ENCODE data around the gene UBE2D1. TPM values are rescaled to one million over a fixed set of nuclear protein-coding genes. Genes with fewer than 3 reads are reported as not detected.
"Not testable (repeated sequence)": the region's sequence is repeated elsewhere in the genome, so short reads cannot be mapped to it uniquely, and the experiment has no call there.

The UBE2D1 gene
- total RNA-seq, 8 experiments from 2014 or later, result 11.5 to 27.3 (median 20.8) TPM

DNA sequence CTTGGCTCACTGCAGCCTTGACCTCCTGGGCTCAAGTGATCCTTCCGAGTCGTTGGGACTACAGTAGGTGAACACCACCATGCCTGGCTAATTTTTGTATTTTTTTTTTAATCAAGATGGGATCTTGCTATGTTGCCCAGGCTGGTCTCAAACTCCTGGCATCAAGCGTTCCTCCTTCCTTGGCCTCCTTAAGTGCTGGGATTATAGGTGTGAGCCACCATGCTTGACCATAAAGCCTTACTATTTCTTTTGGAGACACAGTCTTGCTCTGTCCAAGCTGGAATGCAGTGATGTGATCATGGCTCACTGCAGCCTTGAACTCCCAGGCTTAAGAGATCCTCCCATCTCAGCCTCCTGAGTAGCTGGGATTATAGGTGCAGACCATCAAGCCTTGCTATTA is 63.0 kb downstream of the UBE2D1 start:
- Histone ChIP-seq H3K4me1 (replicated peaks in 1 of 2) (no peaks in the 10 kb centered on the region), H3K4me3 (no peak overlapping the region), H3K27ac (no peak overlapping the region)
- 100% methylated on average over 1 to 3 of the region's 3 CpGs; no CpG with 5 or more reads in 5 of the 10 experiments for WGBS, 10 experiments
- ATAC-seq (replicated peaks in 6 of 8), result no peak
- in situ Hi-C loops (cut with MboI; ENCODE audit: low pct_unique_long_range_greater_than_20kb in 2 of 9, low sequenced_read_pairs in 9 of 9, unreplicated experiment in 9 of 9), result loop anchor here in 1 of 9 experiments (10.0 kb wide), 1 partner anchor 233 kb away; no protein-coding TSS in a partner anchor

DNA sequence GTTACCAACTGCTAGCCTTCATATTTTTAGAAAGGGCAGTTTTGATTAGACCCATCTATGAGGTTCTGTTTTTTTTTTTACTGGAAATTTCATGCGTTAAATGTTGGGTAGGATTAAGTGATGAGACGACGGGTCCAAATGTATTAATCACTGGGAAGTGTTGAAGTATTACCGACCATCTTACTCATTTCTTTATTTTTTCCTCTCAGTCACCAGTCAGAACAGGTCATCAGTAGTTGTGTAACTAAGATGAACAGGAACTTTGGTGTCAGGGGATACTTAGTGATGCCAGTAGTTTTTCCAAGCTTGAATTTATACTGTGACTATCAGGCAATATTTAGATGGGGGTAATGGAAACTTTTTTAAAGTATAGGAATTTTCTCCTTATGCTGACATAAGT is 64.6 kb downstream of the UBE2D1 start:
- Histone ChIP-seq H3K4me1 (replicated peaks in 1 of 2) (no peaks in the 10 kb centered on the region), H3K27ac (no peak overlapping the region), H3K4me3 (no peak overlapping the region)
- 7 to 100% (median 92%) methylated on average over 2 to 4 of the region's 4 CpGs; no CpG with 5 or more reads in 3 of the 10 experiments for WGBS, 10 experiments
- ATAC-seq (replicated peaks in 6 of 8), result no peak
- in situ Hi-C loops (cut with MboI; ENCODE audit: low pct_unique_long_range_greater_than_20kb in 2 of 9, low sequenced_read_pairs in 9 of 9, unreplicated experiment in 9 of 9), result loop anchor here in 1 of 9 experiments (10.0 kb wide), 1 partner anchor 235 kb away; no protein-coding TSS in a partner anchor

DNA sequence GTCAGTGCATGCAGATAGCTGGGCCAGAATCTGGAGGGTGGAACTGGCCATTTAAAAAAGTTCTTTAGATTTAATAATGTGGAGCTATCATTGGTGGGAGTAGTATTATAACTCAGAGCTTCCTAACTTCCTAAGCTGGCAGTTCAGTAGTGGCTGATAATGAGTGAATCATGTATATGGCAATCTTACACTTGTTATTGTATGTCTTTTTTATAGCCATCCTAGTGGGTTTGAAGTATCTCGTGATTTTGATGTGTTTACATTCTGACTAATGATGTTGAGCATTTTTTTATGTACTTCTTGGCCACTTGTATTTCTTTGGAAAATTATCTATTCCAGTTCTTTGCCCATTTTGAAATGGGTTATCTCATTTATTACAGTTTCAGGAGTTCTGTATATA is 65.8 kb downstream of the UBE2D1 start:
- ATAC-seq (replicated peaks in 6 of 8), result no peak

DNA sequence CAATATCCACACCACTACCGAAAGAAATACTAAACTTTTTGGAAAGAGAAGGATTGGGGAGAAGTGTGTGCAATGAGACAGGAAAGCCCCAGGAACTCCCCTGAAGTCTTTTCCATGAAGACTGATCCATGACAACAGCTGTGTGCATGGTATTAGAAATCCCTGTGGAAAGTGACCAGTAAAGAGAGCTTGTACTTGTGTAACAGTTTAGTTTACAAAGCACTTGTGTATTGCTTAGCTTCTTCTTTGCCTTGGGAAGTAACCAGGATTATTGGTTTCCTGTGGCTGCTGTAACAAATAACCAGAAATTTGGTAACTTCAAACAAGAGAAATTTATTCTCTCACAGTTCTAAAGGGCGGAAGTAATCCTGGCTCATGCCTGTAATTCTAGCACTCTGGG is 69.2 kb downstream of the UBE2D1 start:
- in situ Hi-C loops (cut with MboI; ENCODE audit: low pct_unique_long_range_greater_than_20kb in 2 of 9, low sequenced_read_pairs in 9 of 9, unreplicated experiment in 9 of 9), result no loop called here
- WGBS, 10 experiments, result 75 to 100% (median 84%) methylated on average over 1 to 2 of the region's 2 CpGs; no CpG with 5 or more reads in 3 of the 10 experiments
- Histone ChIP-seq H3K4me3 (no peak overlapping the region), H3K27ac (no peak overlapping the region), H3K4me1 (replicated peaks in 1 of 2) (no peaks in the 10 kb centered on the region)
- ATAC-seq (replicated peaks in 6 of 8), result no peak

More for the DNA sequence above, 65.8 kb downstream of the UBE2D1 start:
- H3K27ac ChIP-seq, result no peak overlapping the region
- H3K4me3 ChIP-seq, result no peak overlapping the region
- H3K4me1 ChIP-seq (replicated peaks in 1 of 2), result no peaks in the 10 kb centered on the region
- 0 to 100% (median 100%) methylated on average over 1 of the region's 1 CpG; no CpG with 5 or more reads in 2 of the 10 experiments for WGBS, 10 experiments
- in situ Hi-C loops (cut with MboI; ENCODE audit: low pct_unique_long_range_greater_than_20kb in 2 of 9, low sequenced_read_pairs in 9 of 9, unreplicated experiment in 9 of 9), result no loop called here

DNA sequence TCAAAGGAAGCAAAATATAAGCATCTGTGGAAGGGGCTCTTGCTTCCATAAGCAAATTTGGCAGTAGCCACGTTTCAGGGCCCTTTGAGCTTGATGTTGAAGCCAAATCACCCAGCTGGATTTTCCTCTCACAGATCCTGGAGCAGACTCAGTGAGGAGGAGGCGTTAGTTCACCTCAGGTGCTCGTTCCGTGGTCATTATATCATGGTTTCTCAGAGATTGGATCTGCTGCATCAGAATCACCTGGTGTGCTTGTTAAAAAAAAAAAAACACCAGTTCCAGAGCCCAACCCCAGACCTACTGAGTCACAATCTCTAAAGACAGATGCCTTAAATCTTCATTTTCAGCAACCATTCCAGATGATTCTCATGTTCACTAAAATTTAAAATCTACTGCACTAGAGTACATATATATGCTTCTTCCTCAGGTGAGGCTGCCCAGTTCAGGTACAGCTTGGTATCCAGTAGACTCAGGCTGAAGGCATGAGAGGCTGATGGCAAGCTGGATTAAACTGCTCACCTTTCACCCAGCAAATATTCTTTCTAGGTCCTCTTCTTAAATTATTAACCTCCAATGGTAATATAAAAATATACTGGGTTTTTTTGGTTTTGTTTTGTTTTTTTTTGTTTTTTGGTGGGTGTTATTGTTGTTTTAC is 75.3 kb downstream of the UBE2D1 start:
- H3K27ac ChIP-seq, result no peak overlapping the region
- H3K4me1 ChIP-seq (replicated peaks in 1 of 2), result peaks cover 0 to 3% of the 10 kb centered on the region in 2 donors
- WGBS, 10 experiments, result 44 to 100% (median 75%) methylated on average over 1 to 4 of the region's 4 CpGs; no CpG with 5 or more reads in 3 of the 10 experiments
- ATAC-seq (replicated peaks in 6 of 8), result no peak
- no peak overlapping the region for H3K4me3 ChIP-seq
- in situ Hi-C loops (cut with MboI; ENCODE audit: low pct_unique_long_range_greater_than_20kb in 2 of 9, low sequenced_read_pairs in 9 of 9, unreplicated experiment in 9 of 9), result no loop called here

DNA sequence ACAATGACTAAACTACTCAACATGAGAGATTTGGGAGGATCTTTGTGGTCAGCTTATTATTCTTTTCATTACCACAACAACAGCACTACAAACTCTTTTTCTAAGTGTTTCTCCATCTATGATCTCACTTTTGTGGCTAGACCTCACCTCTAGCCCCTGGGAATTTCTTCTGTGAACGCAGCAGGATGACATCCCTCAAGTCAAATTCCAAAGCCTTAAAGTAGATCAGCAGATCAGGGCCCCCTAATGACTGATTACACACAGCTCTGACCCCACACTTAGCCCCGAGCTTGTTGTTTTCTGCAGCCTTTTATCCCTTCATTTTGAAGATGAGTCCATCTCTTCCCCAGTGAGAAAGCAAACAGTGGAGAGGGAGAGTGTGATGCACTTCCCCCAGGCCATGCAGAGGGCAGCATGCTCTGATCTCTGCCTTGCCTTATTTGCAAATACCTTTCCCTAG is 77.7 kb downstream of the UBE2D1 start:
- 0 to 50% (median 31%) methylated on average over 1 to 2 of the region's 2 CpGs; no CpG with 5 or more reads in 3 of the 10 experiments for WGBS, 10 experiments
- Histone ChIP-seq H3K4me1 (replicated peaks in 1 of 2) (peaks cover 0 to 3% of the 10 kb centered on the region in 2 donors), H3K4me3 (no peak overlapping the region), H3K27ac (no peak overlapping the region)
- in situ Hi-C loops (cut with MboI; ENCODE audit: low pct_unique_long_range_greater_than_20kb in 2 of 9, low sequenced_read_pairs in 9 of 9, unreplicated experiment in 9 of 9), result no loop called here
- no peak for ATAC-seq (replicated peaks in 6 of 8)

DNA sequence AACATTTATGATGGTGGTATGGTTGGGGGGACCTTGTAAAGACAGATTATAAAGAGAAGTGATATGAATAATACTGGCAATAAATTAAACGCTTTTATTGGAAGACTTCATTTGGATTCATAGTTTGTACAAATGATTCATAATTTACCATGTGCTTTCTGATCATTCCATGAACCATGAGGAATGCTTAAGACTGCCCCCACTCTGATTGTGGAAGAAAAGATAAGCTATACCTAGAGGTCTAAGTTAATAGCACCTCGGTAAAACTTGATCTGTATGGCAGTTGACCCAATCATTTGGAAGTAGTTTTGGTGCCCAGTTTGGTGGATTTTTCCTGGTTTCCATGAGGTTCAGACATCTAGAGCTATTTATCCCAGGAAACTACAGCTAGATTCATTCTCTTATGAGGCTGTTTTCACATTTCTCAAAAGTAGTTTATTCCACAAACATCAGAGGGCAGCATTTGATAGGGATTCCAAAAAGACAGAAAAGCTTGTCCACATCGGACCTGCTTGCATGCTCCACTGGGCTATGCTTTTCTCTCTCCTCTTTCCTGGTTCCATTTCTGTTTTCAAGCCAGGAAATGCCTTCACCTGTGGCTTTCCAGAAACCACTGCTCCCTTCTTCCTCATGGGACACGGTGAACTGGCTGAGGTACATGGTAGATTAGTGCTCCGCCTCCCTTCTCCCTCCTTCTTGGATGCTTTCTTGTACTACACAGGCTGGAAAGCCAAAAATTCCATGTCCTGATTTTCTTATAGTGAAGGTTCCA is 79.7 kb downstream of the UBE2D1 start:
- H3K4me1 ChIP-seq (replicated peaks in 1 of 2), result peaks cover 0 to 3% of the 10 kb centered on the region in 2 donors
- ATAC-seq (replicated peaks in 6 of 8), result peak in 4 of 8 experiments; percentile 25 to 57 (median 40)
- H3K27ac ChIP-seq, result no peak overlapping the region
- no peak overlapping the region for H3K4me3 ChIP-seq
- in situ Hi-C loops (cut with MboI; ENCODE audit: low pct_unique_long_range_greater_than_20kb in 2 of 9, low sequenced_read_pairs in 9 of 9, unreplicated experiment in 9 of 9), result no loop called here
- WGBS, 10 experiments, result 4 to 87% (median 33%) methylated on average over 1 to 5 of the region's 5 CpGs

DNA sequence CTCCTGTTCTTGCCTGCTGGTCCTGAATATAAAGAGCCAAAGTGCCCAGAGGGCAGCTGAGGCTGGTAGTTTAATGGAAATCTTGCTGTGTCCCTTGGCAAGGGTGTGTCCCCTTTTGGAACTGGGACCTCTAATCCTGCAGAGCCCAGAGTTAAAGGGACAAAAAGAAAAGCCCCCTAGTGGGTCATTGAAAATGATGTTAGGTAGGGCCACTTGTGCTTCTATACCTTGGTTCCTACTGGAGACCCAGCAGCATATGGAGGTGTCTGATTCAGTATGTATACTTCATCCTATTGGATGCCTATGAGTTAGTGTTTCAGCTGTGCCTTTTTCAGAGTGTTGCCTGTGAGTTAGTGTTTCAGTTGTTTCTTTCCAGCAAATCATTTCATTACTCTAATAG is 81.0 kb downstream of the UBE2D1 start:
- Histone ChIP-seq H3K4me3 (no peak overlapping the region), H3K27ac (no peak overlapping the region), H3K4me1 (replicated peaks in 1 of 2) (peaks cover 0 to 3% of the 10 kb centered on the region in 2 donors)
- ATAC-seq (replicated peaks in 6 of 8), result no peak
- in situ Hi-C loops (cut with MboI; ENCODE audit: low pct_unique_long_range_greater_than_20kb in 2 of 9, low sequenced_read_pairs in 9 of 9, unreplicated experiment in 9 of 9), result no loop called here

DNA sequence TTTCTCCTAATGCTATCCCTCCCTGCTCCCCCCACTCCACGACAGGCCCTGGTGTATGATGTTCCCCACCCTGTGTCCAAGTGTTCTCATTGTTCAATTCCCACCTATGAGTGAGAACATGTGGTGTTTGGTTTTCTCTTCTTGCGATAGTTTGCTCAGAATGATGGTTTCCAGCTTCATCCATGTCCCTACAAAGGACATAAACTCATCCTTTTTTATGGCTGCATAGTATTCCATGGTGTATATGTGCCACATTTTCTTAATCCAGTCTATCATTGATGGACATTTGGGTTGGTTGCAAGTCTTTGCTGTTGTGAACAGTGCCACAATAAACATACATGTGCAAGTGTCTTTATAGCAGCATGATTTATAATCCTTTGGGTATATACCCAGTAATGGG is 83.1 kb downstream of the UBE2D1 start:
- ATAC-seq (replicated peaks in 6 of 8); in situ Hi-C loops (cut with MboI; ENCODE audit: low pct_unique_long_range_greater_than_20kb in 2 of 9, low sequenced_read_pairs in 9 of 9, unreplicated experiment in 9 of 9); H3K4me1 ChIP-seq (replicated peaks in 1 of 2); H3K27ac ChIP-seq; H3K4me3 ChIP-seq: not testable (repeated sequence)
- WGBS, 10 experiments, result 59 to 93% (median 65%) methylated on average over 1 to 2 of the region's 2 CpGs; no CpG with 5 or more reads in 4 of the 10 experiments

Other genes starting within 250 kb of the UBE2D1 start
- 10 to 100 TPM in 7 of 8 experiments, 1 to 10 TPM in 1; 8.5 to 12.4 (median 11.6) TPM for gene IPMK, start 67.1 kb upstream of the UBE2D1 start, total RNA-seq
- gene CISD1, start 65.8 kb upstream of the UBE2D1 start, total RNA-seq, result 10 to 100 TPM; 32.0 to 65.0 (median 41.4) TPM
- 10 to 100 TPM; 26.1 to 64.8 (median 30.7) TPM for gene TFAM, start 50.4 kb downstream of the UBE2D1 start, total RNA-seq
- 10 to 100 TPM in 1 of 8 experiments, 1 to 10 TPM in 5, under 1 TPM in 2; 0.15 to 28.2 (median 3.2) TPM for gene BICC1, start 177.9 kb downstream of the UBE2D1 start, total RNA-seq

Measured in motor neuron (in vitro differentiated cells).